Endothelial cell of umbilical vein (primary cell): ENCODE results near the gene SPRR1A. TPM values are rescaled to one million over a fixed set of nuclear protein-coding genes. Genes with fewer than 3 reads are reported as not detected.

Source experiments
- BruUV-seq: library from RNA; stranded (reverse); fragments of 400-500 nt; replicated peaks from 2 replicates; lab custom pipeline; 2021; lab: Mats Ljungman, UMichigan
- CTCF ChIA-PET: fragments of 300-600, 350-600 bp; sonication (Branson Sonifier 250); formaldehyde crosslinking; loops from one replicate; lab custom pipeline; 2021; ENCODE audit warnings: antibody characterized with exemption, inconsistent platforms; lab: Charles Lee
- POLR2A ChIA-PET: fragments of 300-600, 350-600 bp; sonication (Branson Sonifier 250); formaldehyde crosslinking; loops from one replicate; lab custom pipeline; 2021; ENCODE audit warnings: antibody characterized with exemption, inconsistent platforms; lab: Charles Lee
- DNase-seq: peaks from one replicate; pipeline ENCODE4 v3.0.0-alpha.2; 2011; ENCODE audit warnings: low read depth, low spot score
- FAIRE-seq: peaks from 2 replicates; lab custom pipeline; 2011; peaks lifted over from hg19 to GRCh38; lab: Jason Lieb, UNC
- H2AFZ ChIP-seq: 2 replicates; pipeline ENCODE4 v1.6.0; 2012; ENCODE audit warnings: low read depth, low read length, control low read depth, inconsistent platforms
- H3K27ac ChIP-seq: 2 replicates; pipeline ENCODE4 v1.5.1; 2011; ENCODE audit warnings: low read depth, mild to moderate bottlenecking, control low read depth, low read length, moderate library complexity; ENCODE audit not compliant: insufficient read depth
- H3K27me3 ChIP-seq, 2 experiments: 2 replicates each; pipeline versions ENCODE4 v1.6.0 to v1.6.1; 2011; ENCODE audit warnings: low read length in 2 of 2, mixed read lengths in 1 of 2; ENCODE audit not compliant: control insufficient read depth in 2 of 2, insufficient read depth in 2 of 2
- H3K36me3 ChIP-seq, 2 experiments: 2 replicates in 1 of 2; 3 replicates in 1 of 2; pipeline ENCODE4 v1.5.1; 2011; ENCODE audit warnings: low read length in 2 of 2, mild to moderate bottlenecking in 1 of 2, moderate library complexity in 1 of 2; ENCODE audit not compliant: control insufficient read depth in 2 of 2, insufficient read depth in 2 of 2; ENCODE audit errors: extremely low read depth in 1 of 2
- H3K4me1 ChIP-seq: 3 replicates; pipeline ENCODE4 v1.5.1; 2011; ENCODE audit warnings: mild to moderate bottlenecking, low read length; ENCODE audit not compliant: control insufficient read depth, insufficient read depth; ENCODE audit errors: extremely low read depth
- H3K4me2 ChIP-seq: 2 replicates; pipeline ENCODE4 v1.6.1; 2011; ENCODE audit warnings: low read length, control low read depth, mixed read lengths; ENCODE audit not compliant: insufficient read depth
- H3K4me3 ChIP-seq, 3 experiments: fragments of 200-600 bp in 1 of 3; sonication (generic), shearing (Covaris generic) in 1 of 3; replicated peaks in 1 of 3; 2 replicates each; pipeline ENCODE4 v1.5.1; 2011 to 2016; ENCODE audit warnings: control low read depth in 3 of 3, low read length in 3 of 3, mild to moderate bottlenecking in 2 of 3, inconsistent platforms in 1 of 3, low read depth in 1 of 3, moderate library complexity in 1 of 3; ENCODE audit not compliant: insufficient read depth in 1 of 3
- H3K79me2 ChIP-seq: 2 replicates; pipeline ENCODE4 v1.6.0; 2012; ENCODE audit warnings: low read length, inconsistent platforms; ENCODE audit not compliant: control insufficient read depth, insufficient read depth
- H3K9ac ChIP-seq: replicated peaks from 2 replicates; pipeline ENCODE3; 2011; ENCODE audit warnings: low read length, control low read depth; ENCODE audit not compliant: insufficient read depth; ENCODE audit errors: extremely low read depth
- H3K9me1 ChIP-seq: replicated peaks from 3 replicates; pipeline ENCODE4 v1.6.0; 2011; ENCODE audit warnings: mild to moderate bottlenecking, low read length; ENCODE audit not compliant: control insufficient read depth, insufficient read depth; ENCODE audit errors: extremely low read depth
- H3K9me3 ChIP-seq: replicated peaks from 2 replicates; pipeline ENCODE4 v1.5.1; 2012; ENCODE audit warnings: low read length, inconsistent platforms; ENCODE audit not compliant: control insufficient read depth, insufficient read depth
- H4K20me1 ChIP-seq: replicated peaks from 2 replicates; pipeline ENCODE3; 2011; ENCODE audit warnings: mild to moderate bottlenecking, low read length; ENCODE audit not compliant: control insufficient read depth, insufficient read depth; ENCODE audit errors: extremely low read depth
- EZH2 ChIP-seq: IDR thresholded peaks from 2 replicates; pipeline ENCODE4 v1.6.1; 2012; ENCODE audit warnings: borderline replicate concordance, low read depth, mild to moderate bottlenecking, moderate library complexity, low read length, inconsistent platforms; ENCODE audit not compliant: severe bottlenecking
- FOS ChIP-seq: IDR thresholded peaks from 2 replicates; pipeline ENCODE4 v1.6.1; 2011; ENCODE audit warnings: mild to moderate bottlenecking, low read length, moderate library complexity, borderline replicate concordance; ENCODE audit not compliant: insufficient read depth
- GATA2 ChIP-seq: IDR thresholded peaks from 2 replicates; pipeline ENCODE4 v1.7.0; 2011; ENCODE audit warnings: low read depth, mild to moderate bottlenecking, moderate library complexity, mixed read lengths, low read length; ENCODE audit not compliant: insufficient read length, insufficient read depth
- JUN ChIP-seq: IDR thresholded peaks from 2 replicates; pipeline ENCODE4 v1.6.1; 2011; ENCODE audit warnings: borderline replicate concordance, low read depth; ENCODE audit not compliant: insufficient read length, insufficient read depth
- MAX ChIP-seq: IDR thresholded peaks from 2 replicates; pipeline ENCODE4 v1.6.1; 2011; ENCODE audit not compliant: insufficient read depth, insufficient read length
- MYC ChIP-seq: IDR thresholded peaks from one replicate; pipeline ENCODE4 v1.6.1; 2011; ENCODE audit warnings: mild to moderate bottlenecking, low read depth, low read length
- POLR2A ChIP-seq: IDR thresholded peaks from 2 replicates; pipeline ENCODE4 v1.6.1; 2012; ENCODE audit warnings: low read depth, mild to moderate bottlenecking, control low read depth, low read length
- POLR2AphosphoS5 ChIP-seq: IDR thresholded peaks from 2 replicates; pipeline ENCODE4 v1.6.1; 2012; ENCODE audit warnings: low read depth, mild to moderate bottlenecking, control low read depth, low read length, moderate library complexity; ENCODE audit not compliant: insufficient read depth
- dilution Hi-C: fragments of 300-500 bp; cut with MboI; formaldehyde crosslinking; loops from one replicate; pipeline ENCODE4 v1.15.0; 2019; ENCODE audit warnings: low sequenced_read_pairs; ENCODE audit not compliant: extremely low pct_ligation_motif_present
- intact Hi-C: fragments of 100-400 bp; cut with micrococcal nuclease; formaldehyde crosslinking; loops from one replicate; pipeline ENCODE4 v1.10.0; 2022
- polyA plus RNA-seq, 4 experiments: library from polyadenylated mRNA; depleted of rRNA in 3 of 4; stranded (reverse) in 3 of 4; unstranded in 1 of 4; fragments of >200 nt; gene quantifications; 2 replicates each; pipeline versions ENCODE4 v1.2.1 to v1.2.3, GENCODE V29; 2011 to 2012; ENCODE audit warnings: missing spikeins in 1 of 4
- total RNA-seq: library from RNA; stranded (reverse); gene quantifications from 2 replicates; pipeline ENCODE4 v1.2.3, GENCODE V29; 2021
- TF ChIP-seq, protein P1 (sequence below), 2 donors: IDR thresholded peaks; 1 replicate in 1 of 2; 2 replicates in 1 of 2; pipeline ENCODE4 v1.5.1; 2011; ENCODE audit warnings: low read length in 2 of 2, mild to moderate bottlenecking in 2 of 2, moderate library complexity in 2 of 2, control low read depth in 1 of 2, inconsistent platforms in 1 of 2, low read depth in 1 of 2; ENCODE audit not compliant: insufficient read depth in 1 of 2; ENCODE audit errors: extremely low read depth in 1 of 2

Gene SPRR1A
- total and polyA plus RNA-seq, 2 donors (not counting 3 experiments of a cell fraction or from before 2014, with no cell fraction given) = not detected

- H3K27me3 ChIP-seq = no peaks in the 10 kb centered on the region
- H3K79me2 ChIP-seq = no peaks in the 10 kb centered on the region
- no peaks in the 10 kb centered on the region for H3K36me3 ChIP-seq
- H3K4me3 ChIP-seq = no peak overlapping the region
- no TSS peak for BruUV-seq
- FAIRE-seq (no peak), DNase-seq (no peak)
- intact Hi-C loops (no loop called here), dilution Hi-C loops (no loop called here)
- H3K9me3 ChIP-seq = no peaks in the 10 kb centered on the region
- ChIA-PET POLR2A (no interaction called here), CTCF (no interaction called here)
- H3K4me2 ChIP-seq = no peak overlapping the region
- H3K27ac ChIP-seq = no peak overlapping the region
- no peak overlapping the region for H3K9ac ChIP-seq
- H4K20me1 ChIP-seq = no peaks in the 10 kb centered on the region
- no peak for TF ChIP-seq FOS
- TF ChIP-seq, protein P1, sequence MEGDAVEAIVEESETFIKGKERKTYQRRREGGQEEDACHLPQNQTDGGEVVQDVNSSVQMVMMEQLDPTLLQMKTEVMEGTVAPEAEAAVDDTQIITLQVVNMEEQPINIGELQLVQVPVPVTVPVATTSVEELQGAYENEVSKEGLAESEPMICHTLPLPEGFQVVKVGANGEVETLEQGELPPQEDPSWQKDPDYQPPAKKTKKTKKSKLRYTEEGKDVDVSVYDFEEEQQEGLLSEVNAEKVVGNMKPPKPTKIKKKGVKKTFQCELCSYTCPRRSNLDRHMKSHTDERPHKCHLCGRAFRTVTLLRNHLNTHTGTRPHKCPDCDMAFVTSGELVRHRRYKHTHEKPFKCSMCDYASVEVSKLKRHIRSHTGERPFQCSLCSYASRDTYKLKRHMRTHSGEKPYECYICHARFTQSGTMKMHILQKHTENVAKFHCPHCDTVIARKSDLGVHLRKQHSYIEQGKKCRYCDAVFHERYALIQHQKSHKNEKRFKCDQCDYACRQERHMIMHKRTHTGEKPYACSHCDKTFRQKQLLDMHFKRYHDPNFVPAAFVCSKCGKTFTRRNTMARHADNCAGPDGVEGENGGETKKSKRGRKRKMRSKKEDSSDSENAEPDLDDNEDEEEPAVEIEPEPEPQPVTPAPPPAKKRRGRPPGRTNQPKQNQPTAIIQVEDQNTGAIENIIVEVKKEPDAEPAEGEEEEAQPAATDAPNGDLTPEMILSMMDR (IDR thresholded peaks at IDR 0.05; ENCODE audit: extremely low read depth in 1 of 2, insufficient read depth in 1 of 2, low read depth in 1 of 2, low read length in 2 of 2) = no peak
- TF ChIP-seq GATA2 = no peak
- TF ChIP-seq POLR2AphosphoS5 = no peak
- no peak for TF ChIP-seq JUN
- TF ChIP-seq MAX = no peak
- TF ChIP-seq POLR2A = no peak
- TF ChIP-seq MYC = no peak
- no peak for TF ChIP-seq EZH2
- no peak overlapping the region for H2AFZ ChIP-seq
- H3K4me1 ChIP-seq = no peaks in the 10 kb centered on the region
- no peaks in the 10 kb centered on the region for H3K9me1 ChIP-seq
Observed at GRCh38 chr1:153000294-153000693, 16.4 kb downstream of the SPRR1A start.
